NCI-H524 treated with DMSO at 0.1 percent for 48 hours (cell line): ENCODE measurements around the gene IGFALS.

Experiments used
- DNase-seq: peaks from one replicate; lab custom pipeline; 2025; lab: John Stamatoyannopoulos, UW

The IGFALS gene

GRCh38 chr16:1765826-1766225 lies 27.7 kb downstream of the IGFALS start:
- no peak for DNase-seq

DNA sequence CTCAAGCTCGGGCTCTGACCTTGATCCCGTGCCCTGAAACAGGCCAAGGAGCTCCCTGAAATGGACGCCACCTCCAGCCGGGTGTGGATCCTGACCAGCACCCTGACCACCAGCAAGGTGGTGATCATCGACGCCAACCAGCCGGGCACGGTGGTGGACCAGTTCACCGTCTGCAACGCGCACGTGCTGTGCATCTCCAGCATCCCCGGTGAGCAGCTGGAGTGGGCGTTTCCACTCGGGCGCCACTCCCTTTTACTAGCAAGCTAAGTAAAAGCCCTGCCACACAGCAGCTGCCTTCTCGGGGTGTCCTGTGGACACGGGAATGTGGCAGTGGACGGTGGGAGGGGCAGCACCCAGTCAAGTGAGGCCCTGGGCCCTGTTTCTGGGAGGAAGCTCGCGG lies 28.5 kb downstream of the IGFALS start:
- no peak for DNase-seq

DNA sequence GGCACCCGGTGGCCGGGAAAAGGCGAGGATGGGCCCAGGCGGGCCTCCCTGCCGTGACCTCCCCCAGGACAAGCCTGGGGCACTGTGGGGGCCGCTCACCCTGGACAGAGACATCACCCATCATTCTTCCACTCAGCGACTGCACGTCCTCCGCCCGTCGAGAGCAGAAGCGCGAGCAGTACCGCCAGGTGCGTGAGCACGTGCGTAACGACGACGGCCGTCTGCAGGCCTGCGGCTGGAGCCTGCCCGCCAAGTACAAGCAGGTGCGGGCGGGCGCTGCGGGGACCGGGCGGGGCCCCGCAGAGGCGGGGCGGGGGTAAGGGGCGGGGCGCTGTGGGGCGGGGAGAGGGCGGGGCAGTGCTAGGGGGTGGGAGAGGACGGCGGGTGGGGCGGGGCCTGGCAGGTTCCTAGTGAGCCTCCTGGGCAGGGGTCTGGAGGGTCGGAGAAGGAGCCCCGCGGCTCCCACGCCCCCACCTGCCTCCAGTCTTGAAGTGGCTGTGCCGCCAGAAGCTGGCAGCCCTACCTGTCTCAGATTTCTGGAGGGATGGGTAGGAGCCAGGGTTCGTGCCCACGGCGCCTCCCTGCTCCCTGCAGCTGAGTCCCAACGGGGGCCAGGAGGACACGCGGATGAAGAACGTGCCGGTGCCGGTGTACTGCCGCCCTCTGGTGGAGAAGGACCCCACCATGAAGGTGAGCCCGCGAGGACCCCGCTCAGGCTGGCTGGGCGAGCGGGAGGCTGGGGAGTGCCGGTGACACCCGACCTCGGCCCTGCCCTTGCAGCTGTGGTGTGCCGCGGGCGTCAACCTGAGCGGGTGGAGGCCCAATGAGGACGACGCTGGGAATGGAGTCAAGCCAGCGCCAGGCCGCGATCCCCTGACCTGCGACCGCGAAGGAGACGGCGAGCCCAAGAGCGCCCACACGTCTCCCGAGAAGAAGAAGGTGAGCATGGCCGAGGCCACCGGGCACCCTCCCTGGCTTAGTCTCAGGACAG lies 29.7 kb downstream of the IGFALS start:
- no peak for DNase-seq

DNA sequence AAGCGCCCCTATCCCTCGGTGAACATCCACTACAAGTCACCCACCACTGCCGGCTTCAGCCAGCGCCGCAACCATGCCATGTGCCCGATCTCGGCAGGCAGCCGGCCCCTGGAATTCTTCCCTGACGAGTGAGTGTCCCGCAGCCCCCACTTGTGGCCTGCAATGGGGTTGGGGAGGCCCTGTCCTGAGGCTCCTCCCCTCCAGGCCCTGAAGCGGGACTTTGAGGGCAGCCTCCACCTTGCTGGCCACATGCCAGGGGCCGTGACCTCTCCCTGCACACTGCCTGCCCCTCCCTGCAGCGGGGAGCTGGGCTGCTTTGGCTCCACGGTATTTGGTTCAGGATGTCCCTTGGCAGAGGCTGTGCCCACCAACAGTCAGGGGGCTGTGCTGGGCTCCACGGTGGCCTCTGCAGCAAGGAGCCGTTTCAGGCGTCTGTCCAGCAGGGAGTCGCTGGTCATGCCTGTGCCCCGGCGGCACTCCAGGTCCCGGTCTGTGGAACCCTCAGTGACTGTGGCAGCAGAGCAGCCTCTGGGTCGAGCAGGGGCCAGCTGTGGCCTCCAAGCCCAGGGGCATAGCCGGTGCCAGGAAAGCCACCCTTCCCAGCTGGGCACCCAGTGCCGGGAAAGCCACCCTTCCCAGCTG lies 30.5 kb downstream of the IGFALS start:
- no peak for DNase-seq

- DNase-seq, result peak; percentile 37
These were observed 31.2 kb downstream of the IGFALS start for GRCh38 chr16:1762196-1762878.

DNA sequence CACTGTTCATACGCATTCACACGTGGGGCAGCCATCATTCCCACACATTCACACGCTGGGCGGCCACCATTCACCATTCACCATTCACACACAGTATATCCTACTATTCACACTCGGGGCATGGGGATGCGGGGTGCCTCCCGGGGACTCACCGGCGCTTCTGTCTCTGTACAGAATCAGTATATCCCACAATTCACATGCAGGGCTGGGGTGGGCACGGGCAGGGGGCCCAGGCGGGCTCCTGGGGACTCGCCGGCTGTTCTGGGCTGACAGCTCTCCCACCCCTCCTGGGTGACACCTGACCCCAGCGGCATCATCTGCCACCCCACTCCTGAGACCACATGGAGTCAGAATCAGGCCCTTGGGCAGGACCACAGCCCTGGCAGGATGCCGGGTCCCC lies 31.8 kb downstream of the IGFALS start:
- no peak for DNase-seq

GRCh38 chr16:1760911-1761310 lies 32.6 kb downstream of the IGFALS start:
- DNase-seq, result no peak

- DNase-seq, result no peak
These were observed 34.0 kb downstream of the IGFALS start for GRCh38 chr16:1759511-1759910.

GRCh38 chr16:1758923-1759322 lies 34.6 kb downstream of the IGFALS start:
- no peak for DNase-seq

DNA sequence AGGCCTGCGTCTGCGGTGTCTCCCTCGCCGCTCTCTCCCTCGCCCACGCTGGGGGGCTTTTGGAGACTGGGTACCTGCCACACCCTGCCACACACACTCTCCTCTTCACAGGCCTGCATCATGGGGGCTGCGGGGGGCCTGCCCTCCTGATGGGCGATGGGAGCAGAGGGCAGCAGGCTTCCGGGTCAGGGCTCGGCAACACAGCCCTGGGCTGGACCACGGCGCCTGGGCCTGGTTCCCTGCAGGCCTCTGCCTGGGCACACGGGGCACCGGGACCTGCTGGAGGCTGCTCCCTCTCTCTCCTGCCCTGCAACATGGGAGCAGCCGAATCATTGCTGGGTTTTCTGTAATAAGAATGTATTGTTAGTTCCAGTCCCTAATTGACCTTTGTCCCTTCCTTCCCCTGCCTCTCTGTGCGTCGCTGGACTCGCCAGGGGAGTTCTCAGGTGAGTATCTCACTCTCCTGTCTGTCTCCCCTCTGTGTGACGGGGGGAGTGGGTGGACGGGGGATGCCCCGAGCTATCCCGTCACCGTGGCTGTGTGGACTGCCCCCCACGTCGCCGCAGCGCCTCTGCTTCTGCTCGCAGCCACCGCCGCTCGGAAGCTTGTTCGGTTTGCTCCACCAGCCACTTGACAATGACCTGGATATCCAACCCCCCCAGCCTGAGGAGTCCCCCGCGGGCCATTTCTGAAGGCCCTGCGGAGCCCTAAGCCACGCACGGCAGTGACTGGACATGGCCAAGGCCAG lies 35.6 kb downstream of the IGFALS start:
- no peak for DNase-seq

DNA sequence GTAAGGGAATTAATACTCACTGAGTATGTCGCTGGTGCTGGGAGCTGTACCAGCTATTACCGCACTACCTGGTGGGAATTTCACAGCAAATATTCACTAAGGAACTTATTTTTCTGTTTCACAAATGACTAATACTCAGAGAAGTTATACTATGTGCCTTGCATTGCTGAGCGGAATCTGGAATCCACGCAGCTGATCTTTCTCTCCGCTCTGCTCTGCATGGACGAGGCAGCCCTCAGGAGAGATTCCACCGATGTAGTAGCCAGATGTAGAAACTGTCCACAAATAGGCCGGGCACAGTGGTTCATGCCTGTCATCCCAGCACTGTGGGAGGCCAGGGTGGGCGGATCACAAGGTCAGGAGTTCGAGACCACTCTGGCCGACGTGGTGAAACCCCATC lies 39.3 kb downstream of the IGFALS start:
- DNase-seq, result no peak

GRCh38 chr16:1752853-1753252 lies 40.7 kb downstream of the IGFALS start:
- no peak for DNase-seq

DNA sequence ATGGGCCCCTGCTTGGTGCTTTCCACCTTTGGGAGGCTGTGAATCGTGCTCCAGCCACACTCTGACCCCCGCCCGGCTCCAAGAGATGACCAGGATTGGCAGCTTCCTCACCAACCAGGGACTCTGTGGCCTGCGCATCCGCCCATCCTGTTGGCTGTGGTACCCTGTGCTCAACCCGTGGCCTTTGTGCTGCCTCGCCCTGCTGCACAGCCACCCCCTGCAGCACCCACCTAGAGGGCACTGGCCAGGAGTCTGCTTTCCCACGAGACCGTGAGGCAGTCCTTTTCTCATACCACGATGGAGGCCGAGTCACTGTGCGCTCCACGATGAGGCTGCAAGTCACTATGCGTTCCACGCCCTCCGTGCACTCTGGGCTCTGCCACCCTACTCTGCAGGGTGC lies 41.6 kb downstream of the IGFALS start:
- no peak for DNase-seq

DNA sequence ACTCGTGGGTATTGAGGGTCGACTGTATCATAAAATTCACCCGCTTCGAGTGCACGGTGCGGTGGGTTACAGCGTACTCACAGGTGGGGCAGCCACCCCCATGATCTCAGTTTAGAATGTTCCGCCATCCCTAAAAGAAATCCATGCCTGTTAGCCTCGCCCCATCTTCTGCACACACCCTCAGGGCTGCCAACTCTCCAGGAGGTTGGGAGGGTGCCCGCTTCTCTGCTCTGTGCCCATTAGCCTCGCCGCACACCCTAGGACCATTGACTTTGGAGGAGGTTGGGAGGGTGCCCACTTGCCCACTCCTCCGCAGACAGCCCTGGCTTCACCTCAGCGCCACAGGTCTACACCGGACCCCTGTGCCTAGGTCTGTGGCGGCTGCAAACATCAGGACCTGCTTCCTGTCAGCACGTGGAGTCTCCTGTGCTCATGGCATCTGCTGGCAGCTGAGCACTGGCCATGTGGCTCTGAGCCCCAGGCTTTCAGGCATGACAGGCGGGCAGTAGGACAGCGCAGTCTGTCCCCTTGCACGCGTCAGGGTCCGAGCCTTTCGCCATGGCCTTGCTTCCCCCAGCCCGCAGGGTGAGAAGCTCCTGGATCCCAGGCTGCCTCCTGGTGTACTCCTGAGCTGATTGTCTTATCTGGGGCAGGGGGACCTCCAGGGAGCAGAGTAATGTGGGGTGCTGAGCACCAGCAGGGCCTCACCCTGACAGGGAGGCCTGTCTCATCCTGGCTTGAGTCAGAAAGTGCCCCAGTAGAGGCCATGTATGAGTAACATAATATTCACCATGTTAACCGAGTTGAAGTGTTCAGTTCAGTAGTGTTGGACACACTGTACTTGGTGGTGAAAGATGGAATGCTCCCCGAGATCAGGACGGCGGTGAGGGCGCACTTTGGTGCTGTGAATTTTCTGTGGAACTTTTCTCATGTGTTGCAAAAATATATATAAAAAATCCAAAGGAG lies 44.1 kb downstream of the IGFALS start:
- no peak for DNase-seq

- DNase-seq, result no peak
These were observed 45.6 kb downstream of the IGFALS start for GRCh38 chr16:1747934-1748333.

- no peak for DNase-seq
These were observed 46.8 kb downstream of the IGFALS start for GRCh38 chr16:1746693-1747195.

- DNase-seq, result no peak
These were observed 47.4 kb downstream of the IGFALS start for GRCh38 chr16:1745900-1746692.

- no peak for DNase-seq
These were observed 48.2 kb downstream of the IGFALS start for GRCh38 chr16:1745181-1745899.

- DNase-seq, result no peak
These were observed 49.1 kb downstream of the IGFALS start for GRCh38 chr16:1744338-1744840.
